K562 treated with DMSO at 1 percent for 24 hours (cell line): ENCODE measurements around the gene C12orf57. TPM values are rescaled to one million over a fixed set of nuclear protein-coding genes. Genes with fewer than 3 reads are reported as not detected.

ENCODE experiments used
- total RNA-seq: library from RNA; unstranded; fragments of 300-600 nt; gene quantifications from 2 replicates; pipeline ENCODE4 v1.2.3, GENCODE V29; 2022; ENCODE audit warnings: low read depth; ENCODE audit not compliant: insufficient read depth

Gene C12orf57, protein sequence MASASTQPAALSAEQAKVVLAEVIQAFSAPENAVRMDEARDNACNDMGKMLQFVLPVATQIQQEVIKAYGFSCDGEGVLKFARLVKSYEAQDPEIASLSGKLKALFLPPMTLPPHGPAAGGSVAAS
- 433 and 493 TPM in 2 replicates for total RNA-seq

DNA sequence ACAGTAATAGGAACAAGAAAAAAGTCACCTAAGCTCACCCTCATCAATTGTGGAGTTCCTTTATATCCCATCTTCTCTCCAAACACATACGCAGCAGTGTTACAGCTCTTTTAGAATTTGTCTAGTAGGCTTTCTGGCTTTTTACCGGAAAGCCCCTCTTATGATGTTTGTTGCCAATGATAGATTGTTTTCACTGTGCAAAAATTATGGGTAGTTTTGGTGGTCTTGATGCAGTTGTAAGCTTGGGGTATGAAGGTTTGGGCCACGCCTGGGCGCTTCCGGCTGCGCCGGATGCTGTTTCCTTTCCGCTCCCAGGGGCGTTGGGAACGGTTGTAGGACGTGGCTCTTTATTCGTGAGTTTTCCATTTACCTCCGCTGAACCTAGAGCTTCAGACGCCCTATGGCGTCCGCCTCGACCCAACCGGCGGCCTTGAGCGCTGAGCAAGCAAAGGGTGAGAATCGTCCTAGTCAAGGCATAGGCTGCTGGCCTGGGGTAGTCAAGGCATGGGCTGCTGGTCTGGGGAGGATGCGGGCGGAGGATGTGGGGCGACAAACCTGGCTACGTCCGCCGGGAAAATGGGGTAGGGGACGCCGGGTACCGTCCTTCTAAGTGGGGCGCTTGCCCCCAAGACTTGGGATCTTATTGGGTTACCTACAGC lies at the start of gene C12orf57, which contains the start of gene RNU7-1:
Gene C12orf57 (plus strand): TSS at position 301 of the 659 bp plus-strand sequence. CDS start 100 bp downstream, at position 401.
Gene RNU7-1 (plus strand): TSS at position 95 of the 659 bp plus-strand sequence.

DNA sequence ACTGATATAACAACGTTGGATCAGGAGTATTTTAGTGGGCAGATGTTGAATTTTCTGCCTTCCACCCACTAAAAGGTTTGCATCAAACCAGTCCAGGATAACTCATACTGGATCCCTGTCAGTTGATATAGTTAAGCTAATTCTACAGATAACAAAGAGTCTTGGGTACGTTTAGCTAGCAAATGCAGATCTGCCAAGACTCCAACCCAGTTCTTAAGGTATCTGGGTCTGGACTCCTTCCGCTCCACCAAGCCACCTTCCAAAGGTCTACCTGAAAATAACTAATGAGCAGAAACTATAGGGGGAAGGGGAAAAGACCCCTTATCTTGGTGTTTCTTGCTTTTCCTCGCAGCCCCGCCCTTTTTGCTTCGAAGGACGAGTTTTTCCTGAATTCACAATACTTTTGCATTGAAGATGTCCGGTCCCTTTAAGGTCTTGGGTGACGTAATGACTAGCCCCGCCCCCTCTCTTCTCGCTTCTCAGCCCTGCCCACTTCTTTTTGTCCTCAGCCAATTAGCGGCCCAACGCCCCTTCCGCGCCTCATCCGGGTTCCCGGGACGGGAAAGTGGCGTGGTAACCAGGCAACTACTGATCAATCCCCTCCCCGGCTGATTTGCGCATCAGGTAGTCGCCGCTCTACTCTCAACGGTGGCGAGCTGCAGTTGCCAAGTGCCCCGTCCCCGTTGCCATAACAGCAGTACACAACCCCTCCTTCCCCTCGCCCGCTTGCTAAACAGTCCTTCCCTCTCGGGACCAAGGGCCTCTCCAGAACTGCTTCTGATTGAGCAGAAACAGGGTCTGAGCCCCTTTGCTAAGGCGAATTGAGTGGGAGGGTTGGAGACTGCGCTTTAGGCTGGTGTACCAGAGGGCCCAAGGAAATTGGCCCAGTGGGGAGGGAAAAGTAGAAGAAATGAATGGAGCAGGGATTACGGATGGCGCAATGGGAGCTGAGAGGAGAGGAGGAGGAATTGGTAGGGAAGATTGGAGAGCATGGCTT lies 39.2 kb upstream of the C12orf57 start, which contains the start of gene LRRC23:
Gene LRRC23 (plus strand): TSS at position 543 of the 997 bp plus-strand sequence. CDS start 812 bp downstream, outside the sequence.

DNA sequence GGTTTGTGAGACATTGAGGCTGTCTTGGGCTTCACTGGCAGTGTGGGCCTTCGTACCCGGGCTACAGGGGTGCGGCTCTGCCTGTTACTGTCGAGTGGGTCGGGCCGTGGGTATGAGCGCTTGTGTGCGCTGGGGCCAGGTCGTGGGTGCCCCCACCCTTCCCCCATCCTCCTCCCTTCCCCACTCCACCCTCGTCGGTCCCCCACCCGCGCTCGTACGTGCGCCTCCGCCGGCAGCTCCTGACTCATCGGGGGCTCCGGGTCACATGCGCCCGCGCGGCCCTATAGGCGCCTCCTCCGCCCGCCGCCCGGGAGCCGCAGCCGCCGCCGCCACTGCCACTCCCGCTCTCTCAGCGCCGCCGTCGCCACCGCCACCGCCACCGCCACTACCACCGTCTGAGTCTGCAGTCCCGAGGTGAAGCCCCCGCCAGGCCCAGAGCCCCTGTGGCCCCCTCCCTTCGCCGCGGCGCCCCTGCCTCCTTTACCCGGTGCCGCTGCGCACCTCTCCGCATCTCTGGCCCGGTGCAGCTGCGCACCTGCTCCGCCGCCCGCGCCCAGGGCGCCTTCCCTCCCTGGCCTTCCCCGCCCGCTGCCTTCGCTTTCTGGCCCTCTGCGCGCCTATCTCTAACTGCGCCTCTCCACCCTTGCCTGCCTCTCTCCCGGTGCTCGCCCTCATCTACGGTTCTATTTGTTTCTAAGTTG lies 29.4 kb upstream of the C12orf57 start, which contains the start of gene ENO2:
Gene ENO2 (plus strand): TSS at position 335 of the 701 bp plus-strand sequence. CDS start 1,253 bp downstream, outside the sequence.

DNA sequence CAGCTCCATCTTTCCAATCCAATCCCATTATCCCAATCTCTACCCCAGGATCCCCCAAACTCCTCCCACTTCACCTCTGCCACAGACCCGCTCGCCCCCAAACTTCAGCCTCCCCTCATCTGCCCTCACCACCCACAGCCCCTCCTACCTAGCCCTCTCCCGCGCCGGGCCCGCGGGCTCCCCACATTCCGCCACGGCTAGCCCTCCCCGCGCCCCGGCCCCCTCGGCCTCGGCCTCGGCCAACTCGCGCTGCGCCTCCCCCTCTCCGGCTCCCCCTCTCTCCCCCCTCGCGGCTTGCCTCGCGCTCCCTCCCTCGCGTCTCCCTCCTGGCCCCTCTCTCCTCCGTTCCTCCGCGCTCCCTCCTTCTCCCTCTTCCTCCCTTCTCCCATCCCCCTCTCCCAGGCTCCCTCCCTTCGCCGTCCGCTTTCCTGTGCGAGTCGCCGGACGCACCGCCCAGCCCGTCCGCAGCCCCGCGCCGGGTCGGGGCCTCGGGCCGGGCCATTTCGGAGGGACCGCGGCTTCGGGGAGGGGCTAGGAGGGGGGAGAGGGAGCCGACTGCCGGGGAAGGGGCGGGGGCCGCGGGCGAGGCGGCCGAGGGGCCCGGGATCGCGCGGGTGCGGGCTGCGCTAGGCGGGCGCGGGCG lies 16.3 kb upstream of the C12orf57 start, which contains the start of gene ATN1:
Gene ATN1 (plus strand): TSS at position 581 of the 643 bp plus-strand sequence. CDS start 6,043 bp downstream, outside the sequence.

DNA sequence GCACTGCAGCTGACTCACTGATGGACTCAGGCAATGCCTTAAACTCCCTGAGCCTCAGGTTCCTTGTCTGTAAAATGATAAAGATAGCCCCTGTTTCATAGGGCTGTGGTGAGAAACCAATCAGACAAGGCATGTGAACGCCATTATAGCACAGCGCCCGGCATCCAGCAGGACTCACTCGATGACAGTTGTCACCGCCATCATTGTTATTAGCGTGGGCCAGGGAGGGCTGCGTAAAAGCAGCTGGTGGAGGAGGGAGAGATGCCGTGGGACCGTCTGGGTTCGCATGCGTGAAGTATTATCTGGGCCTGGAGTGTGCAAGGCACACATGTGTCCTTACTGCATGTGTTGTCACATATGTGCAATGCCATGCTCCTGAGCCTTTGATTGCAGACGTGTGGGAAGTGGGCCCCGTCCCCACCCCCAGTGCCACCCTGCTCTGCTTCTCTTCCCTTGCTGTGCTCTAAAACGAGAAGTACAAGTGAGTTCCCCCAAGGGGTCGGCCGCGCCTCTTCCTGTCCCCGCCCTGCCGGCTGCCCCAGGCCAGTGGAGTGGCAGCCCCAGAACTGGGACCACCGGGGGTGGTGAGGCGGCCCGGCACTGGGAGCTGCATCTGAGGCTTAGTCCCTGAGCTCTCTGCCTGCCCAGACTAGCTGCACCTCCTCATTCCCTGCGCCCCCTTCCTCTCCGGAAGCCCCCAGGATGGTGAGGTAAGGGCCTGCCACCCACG lies 7.2 kb downstream of the C12orf57 start, which contains the start of gene PTPN6:
Gene PTPN6 (plus strand): TSS at position 546 of the 730 bp plus-strand sequence. CDS start 157 bp downstream, at position 703.

Other genes with a start within 250 kb of the C12orf57 start
- 0.10 TPM in 1 of 2 replicates, not detected in the other for gene PIANP, start 243.2 kb upstream of the C12orf57 start, total RNA-seq
- gene COPS7A, start 220.0 kb upstream of the C12orf57 start, total RNA-seq: 35.9 and 39.5 TPM in 2 replicates
- 177 and 185 TPM in 2 replicates for gene MLF2, start 190.9 kb upstream of the C12orf57 start, total RNA-seq
- 448 and 520 TPM in 2 replicates for gene PTMS, start 177.7 kb upstream of the C12orf57 start, total RNA-seq
- 0.81 and 1.1 TPM in 2 replicates for gene LAG3, start 171.5 kb upstream of the C12orf57 start, total RNA-seq
- 0.10 TPM in 1 of 2 replicates, not detected in the other for gene CD4, start 154.5 kb upstream of the C12orf57 start, total RNA-seq
- gene GPR162, start 122.2 kb upstream of the C12orf57 start, total RNA-seq: 3.4 and 5.0 TPM in 2 replicates
- 16.1 and 17.8 TPM in 2 replicates for gene P3H3, start 115.6 kb upstream of the C12orf57 start, total RNA-seq
- gene GNB3, start 103.1 kb upstream of the C12orf57 start, total RNA-seq: 1.3 and 1.7 TPM in 2 replicates
- gene CDCA3, start 92.7 kb upstream of the C12orf57 start, total RNA-seq: 26.4 and 26.9 TPM in 2 replicates
- 73.2 and 74.7 TPM in 2 replicates for gene USP5, start 91.9 kb upstream of the C12orf57 start, total RNA-seq
- 522 and 527 TPM in 2 replicates for gene TPI1, start 76.5 kb upstream of the C12orf57 start, total RNA-seq
- gene SPSB2, start 70.7 kb upstream of the C12orf57 start, total RNA-seq: 8.9 and 12.1 TPM in 2 replicates
- 7.1 and 9.8 TPM in 2 replicates for gene LRRC23, start 39.2 kb upstream of the C12orf57 start, total RNA-seq
- gene ENO2, start 29.4 kb upstream of the C12orf57 start, total RNA-seq: 36.4 and 37.6 TPM in 2 replicates
- gene ATN1, start 16.1 kb upstream of the C12orf57 start, total RNA-seq: 46.0 and 52.1 TPM in 2 replicates
- not detected in 2 replicates for gene RNU7-1, start 206 bp upstream of the C12orf57 start, total RNA-seq
- 14.6 and 18.9 TPM in 2 replicates for gene PTPN6, start 7.3 kb downstream of the C12orf57 start, total RNA-seq
- gene PHB2, start 26.6 kb downstream of the C12orf57 start, total RNA-seq: 260 and 269 TPM in 2 replicates
- gene EMG1, start 26.9 kb downstream of the C12orf57 start, total RNA-seq: 17.6 and 18.3 TPM in 2 replicates
- 26.2 and 26.8 TPM in 2 replicates for gene LPCAT3, start 74.5 kb downstream of the C12orf57 start, total RNA-seq
- gene C1S, start 116.7 kb downstream of the C12orf57 start, total RNA-seq: 1.6 and 2.9 TPM in 2 replicates
- 2.5 and 3.7 TPM in 2 replicates for gene C1R, start 148.4 kb downstream of the C12orf57 start, total RNA-seq
- gene C1RL, start 165.2 kb downstream of the C12orf57 start, total RNA-seq: 17.1 and 24.0 TPM in 2 replicates
- 4.4 and 5.5 TPM in 2 replicates for gene RBP5, start 184.9 kb downstream of the C12orf57 start, total RNA-seq
- 19.2 and 26.5 TPM in 2 replicates for gene CLSTN3, start 186.3 kb downstream of the C12orf57 start, total RNA-seq
- 21.2 and 22.0 TPM in 2 replicates for gene PEX5, start 245.7 kb downstream of the C12orf57 start, total RNA-seq